ENCODE results near the gene CEP72.
A peak's percentile ranks its signal among the peaks of the same experiment; 100 is the strongest.

CEP72 gene

DNA sequence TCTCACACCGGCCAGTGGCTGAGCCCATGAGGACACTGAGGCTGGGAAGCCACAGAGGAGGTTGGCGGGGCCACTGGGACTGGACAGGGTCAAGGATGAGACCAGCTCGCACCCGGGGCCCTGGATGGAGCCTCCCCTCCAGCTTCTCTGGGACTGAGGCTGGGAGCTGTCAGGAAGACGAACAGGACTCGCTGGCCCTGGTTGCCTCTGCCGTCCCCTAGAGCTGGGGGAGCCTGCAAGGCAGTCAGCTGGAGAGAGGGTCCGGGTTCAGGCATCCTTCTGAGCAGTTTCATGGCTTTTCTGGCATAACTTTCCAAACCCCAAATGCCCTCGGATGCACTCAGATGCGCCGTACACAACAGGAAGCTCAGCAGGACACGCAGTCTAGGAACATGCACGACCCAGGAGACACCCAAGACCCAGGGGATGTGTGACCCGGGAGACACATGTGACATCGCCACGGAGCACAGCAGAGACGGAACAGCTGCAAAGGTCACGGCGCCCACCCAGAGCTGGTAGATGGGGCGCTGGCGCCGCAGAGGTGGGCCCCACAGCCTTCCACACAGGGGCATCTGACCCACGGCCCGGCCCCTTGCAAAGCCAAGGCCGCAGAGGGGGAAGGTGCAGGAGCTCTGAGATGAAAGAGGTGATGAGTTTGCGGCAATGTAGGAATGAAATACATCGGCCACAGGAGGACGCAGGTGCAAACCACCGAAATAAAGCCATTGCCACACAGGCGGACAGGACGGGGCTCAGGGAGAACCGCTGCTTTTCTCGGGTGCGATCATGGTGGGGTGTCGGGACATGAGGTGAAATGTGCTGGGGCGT is 63.9 kb downstream of the CEP72 start:
- peaks cover 0 to 2% of the 10 kb centered on the region in 2 donors for H3K9me3 ChIP-seq (replicated peaks in 1 of 2; ENCODE audit: control insufficient read depth in 2 of 2, insufficient read depth in 1 of 2, low read depth in 1 of 2, low read length in 2 of 2)
- no peaks in the 10 kb centered on the region for H3K79me1 ChIP-seq (ENCODE audit: low read depth, low read length)
- no peak overlapping the region for H3K9ac ChIP-seq (ENCODE audit: low read depth, low read length, poor library complexity)
- no peak overlapping the region for H2BK15ac ChIP-seq (ENCODE audit: low read length)
- H2BK120ac ChIP-seq (ENCODE audit: low read depth, low read length): peak overlapping the region; percentile 47
- peak overlapping the region; percentile 7 for H2BK12ac ChIP-seq (ENCODE audit: low read length)
- H3K4me1 ChIP-seq (ENCODE audit: control insufficient read depth in 2 of 2, insufficient read depth in 1 of 2, low read depth in 1 of 2, low read length in 2 of 2): peaks cover 20 to 31% of the 10 kb centered on the region in 2 donors
- H3K18ac ChIP-seq (ENCODE audit: low read length): peak overlapping the region; percentile 87
- no peak overlapping the region for H3K27ac ChIP-seq (replicated peaks; ENCODE audit: low read length)
- no peak overlapping the region for H2AFZ ChIP-seq (ENCODE audit: low read length)
- peak overlapping the region; percentile 23 for H3K4ac ChIP-seq (ENCODE audit: low read length)
- no peak overlapping the region for H4K91ac ChIP-seq (ENCODE audit: low read depth, low read length, poor library complexity)
- peaks cover 0 to 2% (median 0%) of the 10 kb centered on the region in 3 experiments for H3K27me3 ChIP-seq (ENCODE audit: control insufficient read depth in 3 of 3, insufficient read depth in 3 of 3, low read depth in 1 of 3, low read length in 3 of 3)
- H3K36me3 ChIP-seq (replicated peaks in 1 of 2; ENCODE audit: control insufficient read depth in 2 of 2, insufficient read depth in 2 of 2, low read length in 2 of 2): no peaks in the 10 kb centered on the region
- H3K4me3 ChIP-seq (ENCODE audit: low read length in 2 of 2): no peak overlapping the region
- H2BK5ac ChIP-seq (ENCODE audit: low read length): peak overlapping the region; percentile 82
- H3K4me2 ChIP-seq (ENCODE audit: insufficient read depth, low read length, poor library complexity, severe bottlenecking): no peak overlapping the region
- WGBS, 2 donors (ENCODE audit: extremely low coverage in 2 of 2, insufficient read length in 2 of 2, insufficient replicate concordance in 1 of 2): no CpG with 5 or more reads among the region's 36 CpGs
- H2AK5ac ChIP-seq (ENCODE audit: low read depth, low read length): peak overlapping the region; percentile 81
- no peak for DNase-seq (ENCODE audit: low spot score)
- peak overlapping the region; percentile 99 for H3K23ac ChIP-seq (ENCODE audit: low read depth, low read length, poor library complexity)
- H3K14ac ChIP-seq (ENCODE audit: low read length): peak overlapping the region; percentile 100
- H4K8ac ChIP-seq (ENCODE audit: low read depth, low read length): no peak overlapping the region

- peaks cover 0 to 2% of the 10 kb centered on the region in 2 donors for H3K9me3 ChIP-seq (replicated peaks in 1 of 2; ENCODE audit: control insufficient read depth in 2 of 2, insufficient read depth in 1 of 2, low read depth in 1 of 2, low read length in 2 of 2)
- WGBS, 2 donors (ENCODE audit: extremely low coverage in 2 of 2, insufficient read length in 2 of 2, insufficient replicate concordance in 1 of 2): no CpG with 5 or more reads among the region's 48 CpGs
- peak overlapping the region; percentile 90 for H2AK5ac ChIP-seq (ENCODE audit: low read depth, low read length)
- peak overlapping the region; percentile 100 for H3K14ac ChIP-seq (ENCODE audit: low read length)
- no peak for DNase-seq (ENCODE audit: low spot score)
- H3K4ac ChIP-seq (ENCODE audit: low read length): peak overlapping the region; percentile 66
- peak overlapping the region; percentile 99 for H3K23ac ChIP-seq (ENCODE audit: low read depth, low read length, poor library complexity)
- H2BK120ac ChIP-seq (ENCODE audit: low read depth, low read length): no peak overlapping the region
- peak overlapping the region; percentile 87 for H3K18ac ChIP-seq (ENCODE audit: low read length)
- no peak overlapping the region for H2BK15ac ChIP-seq (ENCODE audit: low read length)
- peaks cover 20 to 29% of the 10 kb centered on the region in 2 donors for H3K4me1 ChIP-seq (ENCODE audit: control insufficient read depth in 2 of 2, insufficient read depth in 1 of 2, low read depth in 1 of 2, low read length in 2 of 2)
- no peak overlapping the region for H3K27ac ChIP-seq (replicated peaks; ENCODE audit: low read length)
- H3K9ac ChIP-seq (ENCODE audit: low read depth, low read length, poor library complexity): peak overlapping the region; percentile 86
- H2BK5ac ChIP-seq (ENCODE audit: low read length): no peak overlapping the region
- no peak overlapping the region for H2AFZ ChIP-seq (ENCODE audit: low read length)
- peak overlapping the region in 1 of 2 donors; percentile 2 for H3K4me3 ChIP-seq (ENCODE audit: low read length in 2 of 2)
- H3K79me1 ChIP-seq (ENCODE audit: low read depth, low read length): no peaks in the 10 kb centered on the region
- H3K36me3 ChIP-seq (replicated peaks in 1 of 2; ENCODE audit: control insufficient read depth in 2 of 2, insufficient read depth in 2 of 2, low read length in 2 of 2): no peaks in the 10 kb centered on the region
- H2BK12ac ChIP-seq (ENCODE audit: low read length): peak overlapping the region; percentile 99
- H3K4me2 ChIP-seq (ENCODE audit: insufficient read depth, low read length, poor library complexity, severe bottlenecking): no peak overlapping the region
- peaks cover 0 to 2% (median 0%) of the 10 kb centered on the region in 3 experiments for H3K27me3 ChIP-seq (ENCODE audit: control insufficient read depth in 3 of 3, insufficient read depth in 3 of 3, low read depth in 1 of 3, low read length in 3 of 3)
- peak overlapping the region; percentile 99 for H4K91ac ChIP-seq (ENCODE audit: low read depth, low read length, poor library complexity)
- peak overlapping the region; percentile 65 for H4K8ac ChIP-seq (ENCODE audit: low read depth, low read length)
Observed at GRCh38 chr5:676699-677076, 64.5 kb downstream of the CEP72 start.

DNA sequence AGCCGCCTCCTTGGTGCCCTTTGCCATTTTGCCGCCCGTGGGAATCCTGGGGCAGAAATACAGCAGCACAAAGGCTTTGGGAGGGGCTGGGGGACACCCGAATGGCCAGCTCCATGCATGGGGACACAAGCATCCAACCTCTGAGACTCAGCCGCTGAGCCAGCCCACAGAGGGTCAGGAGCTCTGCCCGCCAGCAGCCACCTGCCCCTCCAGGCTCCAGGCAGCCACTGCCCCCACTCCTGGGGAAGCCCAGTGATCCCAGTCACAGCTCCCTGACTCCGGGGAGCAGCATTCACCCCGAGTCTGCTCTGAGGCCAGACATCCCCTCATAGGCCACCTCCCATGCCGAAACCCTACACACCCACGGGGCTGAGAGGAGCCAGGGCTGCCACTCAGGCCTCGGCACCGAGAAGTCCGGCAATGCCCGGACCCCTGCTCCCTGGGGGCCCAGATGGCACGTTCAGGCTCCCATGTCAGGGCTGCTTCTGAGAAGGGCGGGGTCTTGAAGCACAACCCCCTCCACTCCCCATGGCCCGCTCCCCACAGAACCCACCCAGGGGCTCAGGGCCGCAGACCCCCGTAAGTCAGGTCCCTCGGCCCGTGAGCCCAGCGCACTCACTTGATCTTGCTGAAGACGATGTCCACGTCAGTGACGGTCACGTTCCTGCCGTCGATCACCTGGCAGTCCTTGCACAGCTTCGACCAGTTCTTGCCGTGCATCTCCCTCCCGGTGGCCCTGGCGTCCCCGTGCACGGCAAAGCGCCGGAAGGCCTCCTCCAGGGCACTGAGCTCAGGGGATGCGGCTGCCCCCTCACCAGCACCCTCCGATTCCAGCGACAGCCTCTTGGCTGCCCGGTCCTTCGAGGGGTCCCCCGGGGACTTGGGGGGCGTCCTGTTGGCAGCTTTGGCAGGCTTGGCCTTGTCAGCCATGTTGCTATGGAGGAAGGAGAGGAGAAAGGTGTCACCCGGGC is 65.3 kb downstream of the CEP72 start:
- Histone ChIP-seq H3K14ac (ENCODE audit: low read length) (peak overlapping the region; percentile 56), H3K27ac (replicated peaks; ENCODE audit: low read length) (no peak overlapping the region), H3K79me1 (ENCODE audit: low read depth, low read length) (no peaks in the 10 kb centered on the region), H3K4ac (ENCODE audit: low read length) (no peak overlapping the region), H3K4me2 (ENCODE audit: insufficient read depth, low read length, poor library complexity, severe bottlenecking) (no peak overlapping the region), H3K4me1 (ENCODE audit: control insufficient read depth in 2 of 2, insufficient read depth in 1 of 2, low read depth in 1 of 2, low read length in 2 of 2) (peaks cover 13 to 22% of the 10 kb centered on the region in 2 donors), H2BK15ac (ENCODE audit: low read length) (no peak overlapping the region), H3K23ac (ENCODE audit: low read depth, low read length, poor library complexity) (peak overlapping the region; percentile 99), H4K91ac (ENCODE audit: low read depth, low read length, poor library complexity) (no peak overlapping the region), H2AK5ac (ENCODE audit: low read depth, low read length) (peak overlapping the region; percentile 90), H2BK120ac (ENCODE audit: low read depth, low read length) (no peak overlapping the region), H2BK5ac (ENCODE audit: low read length) (no peak overlapping the region), H4K8ac (ENCODE audit: low read depth, low read length) (peak overlapping the region; percentile 65), H3K9ac (ENCODE audit: low read depth, low read length, poor library complexity) (peak overlapping the region; percentile 21), H2AFZ (ENCODE audit: low read length) (no peak overlapping the region), H3K27me3 (ENCODE audit: control insufficient read depth in 3 of 3, insufficient read depth in 3 of 3, low read depth in 1 of 3, low read length in 3 of 3) (peaks cover 0 to 2% (median 0%) of the 10 kb centered on the region in 3 experiments), H3K18ac (ENCODE audit: low read length) (peak overlapping the region; percentile 87), H3K9me3 (replicated peaks in 1 of 2; ENCODE audit: control insufficient read depth in 2 of 2, insufficient read depth in 1 of 2, low read depth in 1 of 2, low read length in 2 of 2) (peaks cover 0 to 2% of the 10 kb centered on the region in 2 donors), H3K36me3 (replicated peaks in 1 of 2; ENCODE audit: control insufficient read depth in 2 of 2, insufficient read depth in 2 of 2, low read length in 2 of 2) (no peaks in the 10 kb centered on the region), H2BK12ac (ENCODE audit: low read length) (peak overlapping the region; percentile 84), H3K4me3 (ENCODE audit: low read length in 2 of 2) (no peak overlapping the region)
- no CpG with 5 or more reads among the region's 44 CpGs for WGBS, 2 donors (ENCODE audit: extremely low coverage in 2 of 2, insufficient read length in 2 of 2, insufficient replicate concordance in 1 of 2)
- DNase-seq (ENCODE audit: low spot score): no peak
